Right lung (tissue), 10 donors: Measurements from ENCODE around the gene RPL36A. TPM values are rescaled to one million over a fixed set of nuclear protein-coding genes. Genes with fewer than 3 reads are reported as not detected.

Experiments used
- DNase-seq, 2 donors: peaks; one replicate each; pipeline ENCODE4 v3.0.0-alpha.2; 2013
- long read RNA-seq, 8 donors: transcript quantifications; one replicate each; lab custom pipeline, GENCODE V29; 2026
- polyA plus RNA-seq, 5 donors: library from polyadenylated mRNA; unstranded; fragments of 120-200 nt; gene quantifications; one replicate each; pipeline versions ENCODE4 v1.2.1 to v1.2.3, GENCODE V29; 2013; ENCODE audit warnings: inconsistent platforms in 1 of 5, low replicate concordance in 1 of 5; ENCODE audit not compliant: insufficient read length in 5 of 5, insufficient read depth in 1 of 5

RPL36A gene
- polyA plus RNA-seq = 1,000 to 10,000 TPM; 1,178 to 1,967 (median 1,327) TPM
- long read RNA-seq, donor 1, transcript RPL36A-203 (5 exons, 910 nt) = major isoform, 180 of 283 reads
- long read RNA-seq, donor 1, transcript RPL36A-204 (3 exons, 2,240 nt) = minor isoform, 11 of 283 reads
- long read RNA-seq, donor 1, transcript RPL36A-202 (4 exons, 691 nt) = minor isoform, 32 of 283 reads
- long read RNA-seq, donor 1, transcript RPL36A-205 (4 exons, 710 nt) = minor isoform, 17 of 283 reads
- long read RNA-seq, donor 1, partial matches to known transcripts = 26 of 283 reads
- long read RNA-seq, donor 1, other reads (novel, unspliced or antisense) = 0 of 283 reads
- long read RNA-seq, donor 2, transcript RPL36A-203 (5 exons, 910 nt) = major isoform, 88 of 108 reads
- long read RNA-seq, donor 2, transcript RPL36A-202 (4 exons, 691 nt) = minor isoform, 10 of 108 reads
- long read RNA-seq, donor 2, partial matches to known transcripts = 0 of 108 reads
- long read RNA-seq, donor 2, other reads (novel, unspliced or antisense) = 0 of 108 reads
- long read RNA-seq, donor 3, transcript RPL36A-202 (4 exons, 691 nt) = minor isoform, 19 of 176 reads
- long read RNA-seq, donor 3, transcript RPL36A-205 (4 exons, 710 nt) = minor isoform, 13 of 176 reads
- long read RNA-seq, donor 3, transcript RPL36A-203 (5 exons, 910 nt) = major isoform, 114 of 176 reads
- long read RNA-seq, donor 3, partial matches to known transcripts = 19 of 176 reads
- long read RNA-seq, donor 3, other reads (novel, unspliced or antisense) = 0 of 176 reads
- long read RNA-seq, donor 4, transcript RPL36A-202 (4 exons, 691 nt) = minor isoform, 19 of 136 reads
- long read RNA-seq, donor 4, transcript RPL36A-204 (3 exons, 2,240 nt) = minor isoform, 5 of 136 reads
- long read RNA-seq, donor 4, transcript RPL36A-205 (4 exons, 710 nt) = minor isoform, 10 of 136 reads
- long read RNA-seq, donor 4, transcript RPL36A-203 (5 exons, 910 nt) = major isoform, 94 of 136 reads
- long read RNA-seq, donor 4, partial matches to known transcripts = 0 of 136 reads
- long read RNA-seq, donor 4, other reads (novel, unspliced or antisense) = 0 of 136 reads
- long read RNA-seq, donor 5, transcript RPL36A-202 (4 exons, 691 nt) = minor isoform, 19 of 177 reads
- long read RNA-seq, donor 5, transcript RPL36A-203 (5 exons, 910 nt) = major isoform, 137 of 177 reads
- long read RNA-seq, donor 5, transcript RPL36A-205 (4 exons, 710 nt) = minor isoform, 7 of 177 reads
- long read RNA-seq, donor 5, transcript RPL36A-204 (3 exons, 2,240 nt) = minor isoform, 6 of 177 reads
- long read RNA-seq, donor 5, partial matches to known transcripts = 0 of 177 reads
- long read RNA-seq, donor 5, other reads (novel, unspliced or antisense) = 0 of 177 reads
- long read RNA-seq, donor 6, transcript RPL36A-202 (4 exons, 691 nt) = minor isoform, 15 of 118 reads
- long read RNA-seq, donor 6, transcript RPL36A-203 (5 exons, 910 nt) = major isoform, 81 of 118 reads
- long read RNA-seq, donor 6, transcript RPL36A-204 (3 exons, 2,240 nt) = minor isoform, 8 of 118 reads
- long read RNA-seq, donor 6, transcript RPL36A-205 (4 exons, 710 nt) = minor isoform, 7 of 118 reads
- long read RNA-seq, donor 6, partial matches to known transcripts = 0 of 118 reads
- long read RNA-seq, donor 6, other reads (novel, unspliced or antisense) = 0 of 118 reads
- long read RNA-seq, donor 7, transcript RPL36A-203 (5 exons, 910 nt) = major isoform, 34 of 45 reads
- long read RNA-seq, donor 7, partial matches to known transcripts = 0 of 45 reads
- long read RNA-seq, donor 7, other reads (novel, unspliced or antisense) = 0 of 45 reads
- long read RNA-seq, donor 8, transcript RPL36A-202 (4 exons, 691 nt) = minor isoform, 24 of 111 reads
- long read RNA-seq, donor 8, transcript RPL36A-203 (5 exons, 910 nt) = major isoform, 75 of 111 reads
- long read RNA-seq, donor 8, partial matches to known transcripts = 0 of 111 reads
- long read RNA-seq, donor 8, other reads (novel, unspliced or antisense) = 0 of 111 reads

GRCh38 chrX:101390664-101391525, at the start of gene RPL36A:
RPL36A (plus strand) TSS chrX:101391011; CDS start chrX:101391044, 33 bp downstream.
- DNase-seq = peak; percentile 83 to 85

DNA sequence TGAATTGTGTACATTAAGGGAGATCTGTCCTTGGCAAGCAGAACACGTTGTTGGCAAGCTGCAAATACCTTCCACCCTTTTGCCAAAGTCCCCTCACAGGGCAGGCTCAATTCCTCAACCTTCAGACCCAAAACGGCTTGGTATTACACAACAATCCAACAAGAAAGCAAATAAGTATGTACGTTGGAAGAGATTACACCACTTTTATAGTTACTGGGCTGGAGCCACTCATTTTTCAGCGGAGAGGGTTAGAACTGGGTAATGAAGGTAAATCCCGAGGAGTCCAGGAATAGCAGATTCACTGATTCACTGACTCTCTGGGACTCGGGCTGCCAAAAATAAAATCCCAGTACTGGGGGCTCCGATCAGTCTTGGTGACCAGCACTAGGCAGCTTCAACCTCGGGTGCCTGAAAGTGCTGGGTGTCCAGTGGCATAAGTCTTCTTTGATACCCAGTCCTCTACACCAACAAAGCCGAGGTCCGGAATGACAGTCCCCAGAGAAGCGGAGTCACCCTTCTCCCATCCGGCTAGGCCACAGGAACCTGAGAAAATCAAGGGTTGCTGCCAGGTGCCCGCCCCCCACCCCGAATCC, 42.9 kb upstream of the RPL36A start:
- DNase-seq = no peak

GRCh38 chrX:101348452-101349192, 42.2 kb upstream of the RPL36A start, which contains the start of gene TIMM8A:
TIMM8A (minus strand) TSS chrX:101348742; CDS start chrX:101348664, 78 bp downstream.
- peak; percentile 65 to 74 for DNase-seq

DNA sequence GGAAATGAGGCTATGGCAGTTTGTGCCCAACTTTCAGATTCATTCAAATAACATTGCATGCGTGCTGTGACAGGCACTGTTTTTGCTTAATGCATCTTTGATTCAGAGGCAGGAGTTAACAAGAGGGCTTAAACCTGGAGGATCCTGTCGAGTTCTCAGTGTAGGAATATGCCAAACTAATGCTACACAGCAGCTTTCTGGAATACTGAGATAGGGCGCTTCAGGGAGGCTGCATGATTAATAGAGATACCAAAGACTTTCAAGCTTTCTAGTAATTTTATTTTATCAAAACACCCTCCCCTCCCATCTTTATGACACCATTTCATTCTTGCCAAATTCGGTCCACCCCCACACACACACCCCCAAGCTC, 41.6 kb upstream of the RPL36A start:
- DNase-seq = no peak

DNA sequence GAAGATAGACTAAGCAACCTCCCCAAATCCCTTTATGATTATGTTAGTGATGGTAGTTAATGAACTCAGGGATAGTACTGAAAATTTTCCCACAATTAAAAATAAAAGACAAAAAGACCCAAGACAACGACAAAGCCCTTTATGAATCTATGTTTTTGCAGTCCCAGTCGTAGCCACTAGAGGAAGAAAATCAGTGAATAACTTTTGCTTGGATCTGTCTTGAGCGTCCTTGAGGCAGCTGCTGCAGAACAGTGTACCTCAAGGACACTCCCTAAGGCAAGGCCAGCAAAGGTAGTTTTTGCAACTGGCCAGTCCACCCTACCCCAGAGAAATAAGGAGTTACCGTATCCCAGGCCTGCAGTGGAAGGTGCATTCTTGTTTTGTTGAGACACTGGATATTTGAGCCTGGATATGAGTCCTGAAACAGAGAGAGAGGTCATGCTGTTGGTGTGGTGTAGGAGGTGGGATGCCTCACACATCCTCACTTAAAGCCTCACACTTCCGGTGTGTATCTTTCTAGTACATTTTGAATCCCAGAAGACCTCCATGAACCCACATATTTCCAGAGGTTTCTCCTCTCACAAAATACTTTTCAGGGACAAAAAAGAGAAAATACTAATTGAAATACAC, 33.5 kb upstream of the RPL36A start:
- DNase-seq = no peak

DNA sequence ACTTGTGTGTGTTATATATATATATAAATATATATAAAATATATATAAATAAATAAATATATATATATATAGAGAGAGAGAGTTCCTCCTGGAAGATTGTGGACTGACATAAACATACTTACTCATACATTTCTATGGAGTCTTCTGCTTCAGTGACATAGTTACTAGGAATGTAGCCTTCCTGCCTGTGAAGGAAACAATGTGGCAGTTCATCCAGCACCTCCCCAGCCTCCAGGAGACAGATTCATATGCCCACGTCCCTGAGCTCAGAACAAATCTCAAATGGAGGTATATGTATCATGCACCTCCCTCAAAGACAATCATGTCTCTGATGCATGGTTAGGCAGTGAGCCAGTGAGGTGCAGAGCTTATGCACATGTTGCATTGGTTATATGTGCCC, 30.8 kb upstream of the RPL36A start:
- DNase-seq = no peak

GRCh38 chrX:101360390-101360789, 30.4 kb upstream of the RPL36A start:
- DNase-seq = no peak

DNA sequence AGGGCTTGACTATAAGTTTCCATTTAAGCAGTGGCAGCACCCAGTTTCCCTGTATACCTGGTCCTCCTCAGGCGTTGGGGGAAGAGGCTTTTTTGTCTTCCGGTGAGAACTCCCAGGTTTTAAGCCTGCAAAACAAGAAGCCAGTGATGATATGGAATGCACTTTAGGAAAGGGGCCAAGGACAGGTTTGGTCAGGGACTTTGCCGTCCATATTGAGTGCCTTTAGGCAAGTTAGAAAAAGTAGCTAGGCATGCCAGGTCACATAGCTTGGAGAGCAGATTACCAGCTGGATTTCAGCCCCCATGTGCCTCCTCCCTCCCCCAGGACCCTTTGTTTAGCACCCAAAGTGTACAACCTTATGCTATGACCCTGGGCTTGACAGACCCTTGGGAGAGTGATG, 28.7 kb upstream of the RPL36A start:
- DNase-seq = no peak

DNA sequence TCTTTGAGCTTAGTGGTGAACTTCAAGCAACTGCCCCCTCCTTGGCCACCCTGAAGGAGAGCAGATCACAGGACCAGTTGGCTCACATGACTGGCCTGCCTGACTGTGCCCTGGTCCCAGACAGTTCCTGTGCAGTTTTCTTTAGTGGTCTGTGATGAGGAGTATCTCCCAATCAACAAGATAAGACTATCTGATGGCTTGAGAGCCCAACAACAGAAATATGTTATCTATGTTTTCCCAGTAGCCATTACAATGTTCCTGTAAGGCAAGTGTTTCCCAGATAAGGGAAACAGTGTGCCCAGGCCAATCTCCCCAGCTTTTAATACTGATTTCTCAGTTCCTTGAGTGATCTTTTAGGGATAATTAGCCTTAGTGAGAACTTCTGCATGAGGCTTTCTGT, 28.1 kb upstream of the RPL36A start:
- no peak for DNase-seq

DNA sequence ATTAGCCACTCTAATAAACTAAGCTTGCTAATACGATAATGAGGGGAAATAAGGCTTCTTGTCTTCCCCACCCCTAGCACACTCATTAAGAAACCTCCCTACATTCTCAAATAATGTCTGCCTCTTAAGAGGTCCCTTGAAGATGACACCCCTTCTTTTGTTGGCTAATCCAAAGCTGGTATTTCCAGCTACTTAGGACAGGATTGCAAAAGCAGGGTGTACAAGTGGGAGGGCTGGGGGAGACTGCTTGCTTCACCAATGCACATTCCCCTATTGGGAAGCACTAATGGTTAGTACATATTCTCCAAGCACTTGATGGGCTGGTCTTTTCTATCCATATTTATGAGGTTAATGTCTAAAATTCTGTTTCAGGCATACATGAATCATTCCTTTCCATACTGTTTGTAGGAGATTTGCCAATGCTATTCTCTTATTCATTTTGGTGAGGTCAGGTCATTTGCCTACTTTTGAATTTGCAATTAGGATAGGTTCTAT, 25.5 kb upstream of the RPL36A start:
- no peak for DNase-seq

- DNase-seq = no peak
Measured at GRCh38 chrX:101368800-101369199, 22.0 kb upstream of the RPL36A start.

- DNase-seq = no peak
Measured at GRCh38 chrX:101369687-101370086, 21.1 kb upstream of the RPL36A start.

DNA sequence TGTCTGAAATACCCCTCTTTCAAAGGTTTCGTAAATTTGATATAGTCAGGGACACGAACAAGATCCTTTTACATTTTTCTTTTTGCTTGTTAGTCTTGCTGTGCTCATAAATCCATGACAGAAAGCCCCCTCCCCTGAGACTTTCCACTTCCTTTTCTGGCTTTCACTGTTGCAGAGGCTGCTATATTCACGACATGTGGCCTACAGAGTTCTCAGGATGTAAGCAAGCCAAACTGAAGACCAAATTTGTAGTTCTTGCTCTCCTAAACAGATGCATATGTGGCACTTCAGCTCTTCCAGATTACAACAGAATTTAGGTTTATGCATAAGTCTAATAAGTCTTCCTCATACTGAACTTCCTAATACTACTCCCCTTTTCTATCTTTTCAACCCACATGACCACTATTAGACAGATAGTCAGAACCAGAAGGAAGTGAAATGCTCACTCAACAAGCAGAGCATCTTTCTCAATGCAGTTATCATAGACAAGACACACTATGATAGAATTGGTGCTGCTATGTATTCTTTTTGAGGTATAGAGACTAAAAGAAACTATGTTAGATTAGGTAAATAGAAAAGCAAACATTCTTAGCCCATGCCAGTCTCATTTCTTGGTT, 19.8 kb upstream of the RPL36A start:
- no peak for DNase-seq

- no peak for DNase-seq
Measured at GRCh38 chrX:101377547-101377946, 13.3 kb upstream of the RPL36A start.

GRCh38 chrX:101383679-101384205, 7.1 kb upstream of the RPL36A start:
- no peak for DNase-seq

DNA sequence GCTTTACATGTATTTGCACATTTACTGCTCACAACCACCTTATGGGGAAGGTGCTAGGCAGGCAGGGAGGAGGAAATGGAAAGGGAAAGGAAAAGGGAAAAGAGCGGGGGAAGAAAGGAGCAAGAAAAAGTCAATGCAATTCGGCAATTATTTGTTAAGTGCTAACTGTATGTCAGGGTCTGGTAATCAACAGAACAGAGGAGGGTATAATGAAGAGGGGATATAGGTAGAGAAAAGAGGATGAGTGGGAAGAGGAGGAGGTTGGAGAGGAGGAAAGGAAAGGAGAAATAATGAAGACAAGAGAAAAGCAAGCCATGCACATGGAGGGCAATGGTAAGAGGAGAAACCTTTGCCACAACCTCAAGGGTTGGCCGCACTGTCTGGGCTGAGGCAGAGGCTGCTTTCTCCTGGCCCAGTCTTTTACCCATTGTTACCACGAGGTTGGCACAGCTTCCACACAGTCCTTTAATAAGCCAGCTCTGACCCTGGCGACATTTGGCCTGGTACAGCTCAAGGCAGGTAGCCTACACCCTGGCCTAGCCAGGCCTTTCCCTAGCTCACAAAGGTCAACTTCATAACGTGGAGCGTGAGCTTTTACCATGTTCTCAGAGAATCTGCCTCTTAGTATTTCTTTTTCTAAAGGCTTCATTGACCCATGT, 5.7 kb upstream of the RPL36A start:
- DNase-seq = no peak
